NCI-H128 (cell line): ENCODE data around the gene STAT5A.
"Not testable (repeated sequence)": the region's sequence is repeated elsewhere in the genome, so short reads cannot be mapped to it uniquely, and the experiment has no call there.

Experiments
- DNase-seq: peaks from one replicate; lab custom pipeline; 2025; ENCODE audit not compliant: unreplicated experiment; lab: John Stamatoyannopoulos, UW

STAT5A gene

DNA sequence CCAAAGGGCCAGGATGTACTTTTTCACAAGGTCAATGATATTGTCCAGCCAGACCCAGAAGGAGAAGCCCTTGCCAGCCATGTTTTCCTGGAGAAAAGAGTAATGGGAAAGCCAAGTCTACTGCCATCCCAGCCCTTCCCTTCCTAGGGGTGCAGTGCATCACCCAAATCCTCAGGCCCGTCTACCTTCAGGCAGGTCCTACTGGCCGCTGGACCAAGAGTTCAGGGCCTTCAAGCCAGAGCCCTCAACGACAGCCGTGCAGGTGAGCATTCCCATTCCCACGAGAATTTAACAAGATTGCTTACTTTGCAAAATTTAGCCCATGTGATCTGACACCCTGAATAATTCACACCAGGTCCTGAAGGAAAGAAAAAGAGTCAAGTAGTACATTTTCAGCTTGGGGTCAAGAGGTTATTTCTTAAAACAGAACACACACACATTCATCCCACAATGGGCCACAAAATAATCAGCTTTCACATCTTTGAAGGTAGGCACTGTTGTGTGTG lies 35.0 kb downstream of the STAT5A start:
- DNase-seq: no peak

DNA sequence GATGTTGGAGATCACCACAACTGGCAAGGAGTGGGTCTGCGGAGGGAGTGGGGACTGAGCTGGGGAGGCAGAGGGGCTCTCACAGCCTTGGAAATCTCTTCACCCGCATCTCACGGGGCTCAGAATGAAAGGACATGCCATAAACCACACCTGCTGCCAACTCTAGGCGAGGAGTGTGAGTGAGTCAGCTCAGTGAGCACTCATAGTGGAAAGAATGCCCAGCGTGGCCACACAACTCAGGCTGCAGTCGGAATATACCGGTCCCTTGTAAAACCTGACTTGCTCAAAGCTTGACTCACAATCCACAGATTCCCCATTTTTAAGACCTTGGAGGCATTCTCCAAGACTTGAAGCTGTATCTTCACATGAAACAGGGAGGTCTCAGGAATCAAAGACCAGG lies 36.7 kb downstream of the STAT5A start:
- no peak for DNase-seq

DNA sequence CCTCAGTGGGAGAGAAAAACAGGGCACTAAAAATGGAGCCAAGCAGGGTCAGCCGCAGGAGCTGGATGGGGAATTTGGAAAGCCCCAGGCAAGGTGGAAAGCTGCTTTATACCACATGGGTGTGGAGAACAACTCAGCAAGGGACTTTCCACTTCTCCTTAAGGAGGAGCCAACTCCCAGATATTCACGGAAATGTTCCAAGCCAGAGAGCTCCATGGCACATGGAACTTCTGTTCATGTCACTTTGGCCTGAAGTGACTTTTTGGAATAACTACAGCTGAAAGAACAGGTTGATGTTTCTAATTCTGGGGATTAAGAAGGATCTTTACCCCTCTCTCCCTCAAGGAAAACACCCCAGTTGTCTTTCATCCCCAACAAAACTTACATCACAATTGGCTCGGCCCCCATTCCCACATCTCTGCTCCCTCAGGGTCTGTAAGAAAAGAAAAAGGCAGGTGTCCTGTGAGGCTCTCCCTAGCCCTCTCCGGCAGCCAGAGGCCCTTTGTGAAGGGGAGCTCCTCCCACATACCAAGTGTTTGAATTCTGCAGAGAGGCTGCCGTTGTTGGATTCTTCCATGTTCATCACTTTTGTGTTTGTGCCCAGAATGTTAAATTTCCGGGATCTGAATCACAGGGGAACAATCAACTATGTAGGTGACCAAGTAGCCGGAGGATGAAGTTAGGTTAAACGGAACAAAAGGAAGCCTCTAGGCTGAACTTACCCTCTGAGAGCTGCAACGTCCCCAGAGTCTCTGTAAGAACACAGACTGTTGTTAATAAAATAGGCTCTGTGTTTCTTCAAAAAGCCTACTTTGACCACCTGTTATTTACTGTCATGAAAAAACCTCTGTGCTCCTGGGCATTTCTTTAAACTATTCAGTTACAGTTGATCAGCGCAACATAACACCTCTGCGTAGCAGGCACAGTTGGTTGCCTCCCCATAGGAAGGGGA lies 41.0 kb downstream of the STAT5A start:
- DNase-seq: no peak

DNA sequence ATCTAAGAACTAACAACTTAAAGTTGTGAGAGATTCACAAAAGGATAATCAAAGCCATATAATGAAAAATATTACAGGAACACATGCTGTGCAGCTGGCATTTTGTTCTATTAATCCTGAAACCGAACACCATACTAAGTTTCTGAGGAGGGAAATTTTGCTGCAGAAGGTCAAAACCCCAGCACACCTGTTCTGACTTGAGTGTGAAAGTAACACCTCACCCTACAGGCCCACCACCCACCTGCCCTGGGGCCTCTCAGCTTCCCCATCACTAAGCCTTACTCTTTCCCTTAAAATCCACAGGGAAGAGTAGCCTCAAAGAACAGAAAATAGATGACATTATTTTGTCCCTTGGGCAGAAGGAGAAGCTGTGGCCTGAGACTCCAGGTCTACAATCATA lies 44.8 kb downstream of the STAT5A start:
- DNase-seq: no peak

DNA sequence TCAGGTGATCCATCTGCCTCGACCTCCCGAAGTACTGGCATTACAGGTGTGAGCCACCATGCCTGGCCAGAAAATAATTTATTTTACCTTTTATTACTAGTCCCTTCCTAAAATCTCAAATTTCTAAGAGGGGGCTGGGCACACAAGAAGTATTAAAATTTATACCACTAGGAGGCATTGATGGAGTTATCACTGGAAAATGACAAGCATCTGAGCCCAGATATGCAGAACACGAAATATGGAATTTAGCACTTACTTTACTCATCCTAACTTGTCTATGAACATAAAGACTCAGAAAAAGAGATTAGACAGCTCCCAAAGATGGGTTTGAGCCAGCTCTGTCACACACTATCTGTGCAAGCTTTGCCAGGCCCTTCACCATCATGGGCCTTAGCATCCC lies 46.4 kb downstream of the STAT5A start:
- DNase-seq: no peak

DNA sequence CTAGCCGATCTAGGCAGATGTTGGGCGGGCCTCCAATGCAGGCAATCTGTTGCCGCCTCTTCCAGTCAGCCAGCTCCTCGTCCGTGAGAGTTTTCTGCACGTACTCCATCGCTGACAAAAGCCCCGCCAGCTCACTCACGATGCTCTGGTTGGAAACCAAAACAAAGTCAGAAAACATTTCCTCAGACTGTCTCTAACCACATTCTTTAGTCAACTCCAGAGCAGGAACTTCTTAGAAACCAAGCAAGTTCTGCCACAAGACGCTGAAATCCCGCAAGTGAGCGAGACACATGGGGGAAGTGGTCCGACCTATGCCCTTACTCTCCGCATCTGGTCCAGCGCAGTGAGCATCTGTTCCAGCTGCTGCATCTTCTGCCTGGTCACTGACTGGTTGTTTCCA lies 49.1 kb downstream of the STAT5A start:
- no peak for DNase-seq

DNA sequence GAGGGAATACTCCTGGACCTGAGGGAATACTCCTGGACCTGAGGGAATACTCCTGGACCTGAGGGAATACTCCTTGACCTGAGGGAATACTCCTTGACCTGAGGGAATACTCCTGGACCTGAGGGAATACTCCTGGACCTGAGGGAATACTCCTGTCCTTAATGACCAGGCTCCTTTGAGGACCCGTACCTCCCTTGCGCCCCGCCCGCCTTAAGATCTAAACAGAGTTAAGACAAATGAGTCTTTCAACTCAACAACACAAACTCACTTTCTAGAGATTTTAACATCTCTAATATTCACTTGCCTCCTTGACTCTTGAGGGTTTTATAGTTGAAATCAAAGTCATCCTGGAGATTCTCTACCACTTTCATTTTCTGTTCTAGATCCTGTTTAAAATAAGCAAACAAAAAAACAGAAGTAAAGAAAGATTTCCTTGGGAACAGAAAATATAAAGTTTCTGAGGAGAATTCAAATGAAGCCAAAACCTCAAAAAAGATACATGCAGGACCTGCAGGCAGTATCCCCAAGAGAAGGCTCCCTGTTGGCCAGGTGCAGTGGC lies 50.2 kb downstream of the STAT5A start:
- no peak for DNase-seq

DNA sequence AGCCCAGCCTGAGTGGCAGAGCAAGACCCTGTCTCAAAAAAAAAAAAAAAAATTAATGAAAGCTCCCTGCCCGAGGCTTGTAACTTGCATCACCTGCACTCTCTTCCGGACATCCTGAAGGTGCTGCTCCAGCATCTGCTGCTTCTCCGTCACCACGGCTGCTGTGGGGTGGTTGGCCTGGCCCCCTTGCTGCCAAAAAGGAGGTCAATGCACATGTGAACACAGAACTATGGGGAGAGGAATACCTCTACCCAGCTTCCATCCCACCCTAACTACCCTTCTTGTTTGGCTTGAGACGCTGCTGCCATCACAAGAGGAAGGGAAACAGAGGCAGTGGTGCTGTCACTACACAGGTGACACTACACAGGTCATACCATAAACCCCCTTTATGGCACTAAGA lies 50.9 kb downstream of the STAT5A start:
- no peak for DNase-seq

DNA sequence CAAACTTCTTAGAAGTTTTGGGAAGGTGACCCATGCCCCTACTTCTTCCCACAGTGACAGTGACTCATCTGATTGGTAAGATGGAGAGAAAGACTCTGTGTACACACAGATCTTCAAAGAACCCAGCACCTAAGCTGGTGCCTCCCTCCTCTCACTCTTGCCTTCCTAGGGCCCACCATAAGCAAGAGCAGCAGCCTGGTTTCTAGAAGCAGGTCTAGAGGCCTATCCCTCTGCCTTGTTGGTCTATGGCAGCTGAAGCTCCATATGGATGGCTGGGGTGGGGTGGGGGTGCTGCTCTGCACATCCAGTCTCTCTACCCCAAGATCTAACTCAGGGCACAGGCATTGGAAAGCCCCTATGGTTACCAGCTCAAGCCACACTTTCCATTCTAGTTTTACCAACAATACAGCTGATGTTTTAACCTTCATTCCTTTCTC lies 52.4 kb downstream of the STAT5A start:
- DNase-seq: no peak

DNA sequence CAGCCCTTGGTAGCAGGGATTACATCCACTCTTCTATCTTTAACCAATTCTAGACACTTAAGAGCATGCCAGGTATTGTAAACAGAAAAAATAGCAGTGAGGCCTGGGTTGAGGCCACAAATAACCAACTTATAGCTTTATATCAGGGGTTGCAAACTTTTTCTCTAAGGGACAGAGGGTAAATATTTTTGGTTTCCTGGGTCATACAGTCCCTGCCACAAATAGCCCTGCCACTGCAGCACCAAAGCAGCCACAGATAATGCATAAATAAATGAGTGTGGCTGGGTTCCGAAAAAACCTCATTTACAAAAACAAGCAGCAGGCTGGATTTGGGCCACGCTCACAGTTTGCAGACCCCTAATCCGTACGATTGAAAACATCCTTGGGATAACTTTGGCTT lies 53.3 kb downstream of the STAT5A start:
- no peak for DNase-seq

DNA sequence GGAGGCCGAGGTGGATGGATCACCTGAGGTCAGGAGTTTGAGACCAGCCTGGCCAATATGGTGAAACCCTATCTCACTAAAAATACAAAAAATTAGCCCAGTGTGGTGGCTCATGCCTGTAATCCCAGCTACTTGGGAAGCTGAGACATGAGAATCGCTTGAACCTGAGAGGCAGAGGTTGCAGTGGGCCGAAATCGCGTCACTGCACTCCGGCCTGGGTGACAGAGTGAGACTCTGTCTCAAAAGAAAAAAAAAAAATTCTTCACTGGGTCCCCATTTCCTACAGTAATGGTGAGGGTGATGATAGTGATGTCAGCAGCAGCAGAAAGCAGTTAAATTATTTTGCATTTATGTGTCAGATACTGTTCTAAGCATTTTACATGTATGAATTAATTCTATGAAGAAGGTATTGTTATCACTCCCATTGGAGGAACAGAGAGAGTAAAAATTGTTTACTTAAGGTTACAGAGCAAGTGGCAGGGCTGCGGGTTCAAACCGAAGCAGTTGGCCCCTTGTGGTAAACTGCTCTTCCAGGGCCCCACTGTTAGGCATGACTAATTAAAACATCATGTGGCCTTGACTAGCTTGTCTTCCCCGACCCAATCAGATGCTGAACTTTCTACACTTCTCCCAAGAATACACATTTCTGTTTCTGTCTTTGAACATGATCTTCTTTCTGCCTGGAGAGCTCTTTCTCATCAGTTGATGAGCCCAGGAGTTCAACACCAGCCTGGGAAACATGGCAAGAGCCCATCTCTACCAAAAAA lies 54.1 kb downstream of the STAT5A start:
- no peak for DNase-seq

DNA sequence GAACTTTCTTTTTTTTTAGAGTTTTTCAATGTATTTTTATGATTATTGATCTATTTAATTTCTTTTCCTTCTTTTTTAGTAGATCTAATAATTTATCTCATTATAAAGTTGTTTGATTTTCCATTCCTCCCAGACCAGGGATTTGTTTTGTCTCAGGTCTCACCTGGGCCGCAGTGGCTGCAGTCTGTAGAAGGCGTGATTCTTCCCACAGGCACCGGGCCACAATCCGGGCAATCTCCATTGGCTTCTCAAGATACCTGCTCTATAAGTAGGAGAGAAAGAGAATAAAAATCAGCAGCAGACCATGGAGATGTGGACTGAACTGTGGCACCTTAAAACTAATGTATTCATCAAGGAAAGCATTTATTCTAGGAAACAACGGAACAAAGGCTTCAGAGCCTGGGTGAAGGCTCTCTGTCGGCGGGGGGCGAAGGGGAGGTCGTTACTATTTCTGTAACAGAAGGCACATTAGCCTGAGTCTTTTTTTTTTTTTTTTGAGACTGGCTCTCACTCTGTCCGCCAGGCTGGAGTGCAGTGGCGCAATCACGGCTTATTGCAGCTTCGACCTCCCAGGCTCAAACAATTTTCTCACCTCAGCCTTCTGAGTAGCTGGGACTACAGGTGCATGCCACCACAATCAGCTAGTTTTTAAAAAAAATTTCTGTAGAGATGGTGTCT lies 57.2 kb downstream of the STAT5A start:
- no peak for DNase-seq

DNA sequence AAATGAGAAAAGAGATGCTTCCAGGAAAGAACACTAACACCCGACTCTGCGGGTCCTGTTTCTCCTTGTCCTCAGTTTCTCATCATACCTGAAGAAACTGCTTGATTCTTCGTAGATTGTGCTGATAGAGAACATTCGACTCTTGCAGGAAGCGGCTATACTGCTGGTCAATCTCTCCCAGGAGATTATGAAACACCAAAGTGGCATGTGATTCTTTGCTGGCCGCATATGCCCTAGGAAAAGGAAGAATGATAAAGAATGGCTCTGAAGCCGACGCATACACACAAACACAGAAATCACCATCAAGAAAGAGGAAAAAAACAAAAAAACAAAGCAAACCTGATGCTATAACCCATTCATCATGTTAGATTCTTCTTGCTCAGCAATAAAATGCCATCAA lies 58.2 kb downstream of the STAT5A start:
- DNase-seq: no peak

DNA sequence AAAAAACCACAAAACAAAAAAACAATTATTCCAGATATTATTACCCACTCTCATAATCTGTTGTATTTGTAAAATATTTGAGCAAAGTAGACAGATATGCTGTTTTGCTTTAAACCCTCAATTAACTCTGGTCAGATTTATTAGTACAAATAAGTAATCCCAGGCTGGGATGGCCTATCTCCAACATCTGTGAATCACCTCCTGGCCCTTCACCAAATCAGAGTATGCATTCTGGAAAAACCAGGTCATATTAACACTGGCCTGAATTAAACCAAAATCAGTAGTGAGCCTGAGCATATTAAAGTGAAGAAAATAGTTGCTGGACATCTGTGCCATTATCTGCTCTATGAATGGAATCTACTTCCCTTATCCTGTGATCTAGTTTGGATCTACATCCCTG lies 58.9 kb downstream of the STAT5A start:
- no peak for DNase-seq

DNA sequence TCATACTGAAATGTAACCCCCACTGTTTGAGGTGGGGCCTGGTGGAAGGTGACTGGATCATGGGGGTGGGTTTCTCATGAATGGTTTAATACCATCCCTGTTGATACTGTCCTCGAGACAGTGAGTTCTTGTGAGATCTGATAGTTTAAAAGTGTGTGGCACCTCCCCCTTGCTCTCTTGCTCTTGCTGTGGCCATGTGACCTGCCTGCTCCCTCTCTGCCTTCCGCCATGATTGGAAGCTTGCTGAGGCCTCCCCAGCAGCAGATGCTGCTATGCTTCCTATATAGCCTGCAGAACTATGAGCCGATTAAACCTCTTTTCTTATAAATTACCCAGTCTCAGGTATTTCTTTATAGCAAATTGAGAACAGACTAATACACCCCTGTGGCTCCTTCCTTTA lies 59.3 kb downstream of the STAT5A start:
- DNase-seq: no peak

DNA sequence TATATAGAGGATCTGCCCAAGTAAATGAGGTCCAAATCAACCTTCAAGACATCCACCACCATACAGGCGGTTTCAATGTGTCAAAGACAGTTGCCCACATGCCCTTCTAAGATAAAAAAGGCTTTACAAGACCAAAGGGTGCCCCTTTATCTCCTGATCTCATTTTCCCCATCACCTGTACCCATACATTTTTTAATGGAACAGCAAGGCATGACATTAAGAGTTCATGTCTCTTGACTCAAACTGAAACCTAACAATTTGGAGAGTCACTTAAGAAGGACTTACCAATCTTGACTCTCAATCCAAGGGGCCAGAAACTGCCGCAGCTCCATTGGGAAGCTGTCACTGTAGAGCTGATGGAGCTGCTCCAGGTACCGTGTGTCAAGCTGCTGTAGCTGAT lies 59.8 kb downstream of the STAT5A start:
- no peak for DNase-seq

DNA sequence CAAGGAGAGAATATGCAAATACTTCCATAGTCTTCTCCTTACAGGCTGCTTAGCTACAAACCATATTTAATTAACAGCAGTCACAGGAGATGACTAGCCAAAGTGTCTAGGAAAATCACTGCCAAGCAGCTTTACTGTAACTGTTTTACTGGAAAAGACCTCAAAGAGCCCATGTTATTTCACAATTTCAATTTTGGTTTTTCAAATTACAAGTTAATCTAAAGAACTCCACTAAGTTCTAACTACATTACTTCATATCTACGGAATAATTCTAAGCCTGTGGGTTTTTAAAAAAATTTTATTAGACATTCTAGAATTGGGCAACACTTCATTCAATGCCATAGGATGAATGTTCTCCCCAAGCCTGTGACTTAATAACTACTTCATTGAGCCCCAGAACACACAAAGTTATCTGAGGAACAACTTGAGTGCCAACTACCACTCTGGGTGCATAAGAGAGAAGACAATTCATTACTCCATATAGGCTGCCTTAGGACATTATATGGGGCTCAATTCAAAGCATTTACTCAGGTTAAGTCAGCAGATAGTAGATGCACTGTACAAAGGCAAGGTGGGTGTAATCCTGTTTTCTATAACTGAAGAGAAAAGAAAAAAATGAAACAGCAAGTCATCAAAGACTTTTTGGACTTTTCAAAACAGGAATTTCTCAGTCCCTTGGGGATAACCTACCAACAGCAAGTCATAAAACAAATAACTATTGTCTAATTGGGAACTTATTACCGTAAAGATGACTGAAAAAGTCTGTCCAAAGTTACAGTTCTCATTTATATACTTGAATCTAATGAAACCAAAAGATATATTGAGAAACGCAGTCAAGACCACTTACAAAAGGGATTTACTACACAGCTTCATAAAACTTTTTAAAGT lies 66.9 kb downstream of the STAT5A start:
- no peak for DNase-seq

DNA sequence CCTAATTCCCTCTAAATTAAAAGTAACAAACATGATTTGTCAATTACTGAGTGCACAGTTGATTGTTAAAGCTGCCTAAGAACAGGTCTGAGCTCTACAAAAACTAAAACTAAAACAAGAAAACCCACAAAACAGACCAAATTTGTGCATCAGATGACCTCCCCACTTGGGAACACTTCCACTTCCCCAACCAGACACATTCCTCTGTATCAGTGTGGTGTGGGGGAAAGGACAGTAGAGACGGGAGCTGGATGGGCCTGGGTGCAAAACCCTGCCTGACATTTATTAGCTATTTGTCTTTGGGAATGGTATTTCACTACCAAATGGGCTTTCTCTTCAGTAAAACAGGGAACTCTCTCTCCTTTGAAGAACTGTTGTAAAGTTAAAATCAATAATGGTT lies 70.1 kb downstream of the STAT5A start:
- no peak for DNase-seq

DNA sequence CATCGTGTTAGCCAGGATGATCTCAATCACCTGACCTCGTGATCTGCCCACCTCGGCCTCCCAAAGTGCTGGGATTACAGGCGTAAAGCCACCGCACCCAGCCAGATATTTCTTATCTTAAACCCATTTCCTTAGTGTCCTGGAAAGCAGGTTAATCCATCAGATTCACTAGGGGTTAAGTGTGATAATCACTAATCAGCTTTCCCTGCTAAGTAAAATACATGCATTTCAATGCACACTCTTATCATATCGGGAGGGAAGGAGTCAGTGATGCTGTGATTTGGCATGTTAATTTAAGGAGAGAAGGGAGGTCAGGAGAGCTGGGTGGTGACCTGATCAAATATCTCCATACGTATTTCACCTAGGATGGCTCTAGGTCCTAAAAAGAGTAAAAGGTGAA lies 70.8 kb downstream of the STAT5A start:
- DNase-seq: no peak

DNA sequence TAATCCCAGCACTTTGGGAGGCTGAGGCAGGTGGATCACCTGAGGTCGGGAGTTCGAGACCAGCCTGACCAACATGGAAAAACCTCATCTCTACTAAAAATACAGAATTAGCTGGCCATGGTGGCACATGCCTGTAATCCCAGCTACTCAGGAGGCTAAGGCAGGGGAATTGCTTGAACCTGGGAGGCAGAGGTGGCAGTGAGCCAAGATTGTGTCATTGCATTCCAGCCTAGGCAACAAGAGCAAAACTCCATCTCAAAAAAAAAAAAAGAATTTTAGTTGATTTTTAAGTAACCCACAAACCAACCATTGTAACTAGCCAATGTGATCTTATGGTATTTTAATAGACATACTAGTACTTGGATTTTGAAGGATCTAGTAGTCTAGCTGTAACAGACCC lies 72.1 kb downstream of the STAT5A start:
- not testable (repeated sequence) for DNase-seq
